GM19324 (cell line): ENCODE results near the gene CSMD2.

Experiments
- ATAC-seq: cut with Tn5 transposase; IDR thresholded peaks from one replicate; pipeline ENCODE4 v1.9.1; 2021; ENCODE audit warnings: mild to moderate bottlenecking, moderate library complexity; ENCODE audit not compliant: unreplicated experiment, low FRiP score

The CSMD2 gene

DNA sequence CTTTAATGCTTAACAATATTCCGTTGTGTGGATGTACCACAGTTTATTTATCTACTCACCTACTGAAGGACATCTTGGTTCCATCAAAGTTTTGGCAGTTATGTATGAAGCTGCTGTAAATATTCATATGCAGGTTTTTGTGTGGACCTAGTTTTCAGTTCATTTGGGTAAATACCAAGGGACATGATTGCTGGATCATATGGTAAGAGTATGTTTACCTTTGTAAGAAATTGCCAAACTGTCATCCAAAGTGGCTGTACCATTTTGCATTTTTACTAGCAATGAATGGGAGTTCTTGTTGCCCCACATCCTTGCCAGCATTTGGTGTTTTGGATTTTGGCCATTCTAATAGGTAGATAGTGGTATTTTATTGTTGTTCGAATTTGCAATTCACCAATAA lies 682.6 kb downstream of the CSMD2 start:
- no peak for ATAC-seq

DNA sequence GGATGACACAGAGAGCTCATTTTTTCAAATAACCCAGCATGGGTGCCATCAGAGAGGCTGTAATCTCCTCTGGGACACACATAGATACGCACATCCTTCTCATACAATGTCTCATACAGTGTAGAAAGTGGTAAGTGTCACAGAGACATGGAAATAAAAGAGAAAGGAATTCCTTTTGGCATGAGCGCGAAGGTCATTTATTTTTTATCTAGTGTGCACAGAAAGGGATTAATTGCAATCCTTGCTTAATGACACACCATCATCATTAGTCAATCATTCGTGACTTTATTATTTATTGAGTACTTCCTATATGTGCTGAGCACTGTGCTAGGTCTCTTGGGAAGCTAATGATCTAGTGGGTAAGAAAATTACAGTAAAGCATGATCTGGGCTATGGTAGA lies 687.6 kb downstream of the CSMD2 start:
- ATAC-seq, result no peak

DNA sequence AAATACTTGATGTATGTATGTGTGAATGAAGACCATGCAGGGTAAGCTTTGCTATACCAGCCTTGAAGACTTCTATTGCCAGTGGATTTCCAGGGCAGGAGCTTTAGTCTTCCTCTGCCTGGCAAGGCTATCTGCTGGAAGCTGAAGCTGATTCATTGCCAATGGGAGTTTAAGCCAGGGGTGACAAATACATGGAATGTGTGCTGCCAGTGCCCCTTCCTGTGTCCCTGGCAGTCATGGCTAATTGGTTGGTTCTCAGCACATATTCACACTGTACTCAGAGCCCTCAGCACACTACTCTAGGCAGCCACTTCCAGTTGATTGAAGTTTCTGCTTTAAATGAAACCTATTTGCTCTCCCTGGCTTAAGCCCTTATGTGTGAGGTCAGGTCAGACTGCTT lies 691.1 kb downstream of the CSMD2 start:
- no peak for ATAC-seq

DNA sequence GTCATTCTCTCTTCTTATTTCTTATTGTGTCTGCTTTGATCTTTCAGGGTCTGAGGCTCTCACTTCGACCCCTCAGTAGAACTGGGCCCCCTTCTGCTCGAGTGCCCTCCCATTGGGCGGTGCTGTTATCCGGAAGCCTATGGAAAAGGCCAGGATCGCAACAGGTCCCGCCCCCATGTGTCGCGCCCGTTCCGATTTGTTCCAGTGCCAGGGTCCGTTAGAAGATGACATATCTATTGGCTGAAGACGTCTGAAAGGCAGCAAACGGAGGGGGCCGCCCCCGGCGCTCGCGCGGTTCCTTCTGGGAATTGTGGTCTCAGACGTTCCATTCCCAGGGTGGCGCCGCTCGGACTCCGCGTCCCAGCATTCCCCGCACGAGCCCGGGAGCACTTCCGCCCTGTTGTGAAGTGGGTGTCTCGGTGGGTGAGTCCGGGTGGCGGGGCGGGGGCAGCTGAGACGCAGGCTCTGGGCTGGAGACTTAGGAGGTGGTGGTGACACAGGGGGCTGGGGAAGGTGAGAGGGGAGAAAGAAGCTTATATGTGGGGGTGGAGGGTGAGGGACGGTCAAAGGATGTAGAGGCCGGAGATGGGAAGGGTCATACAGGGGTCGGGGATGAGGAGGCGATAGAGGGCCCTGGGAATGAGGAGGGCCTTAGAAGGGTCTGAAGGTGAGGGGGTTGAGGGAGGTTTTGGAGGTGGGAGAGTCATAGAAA lies 692.6 kb downstream of the CSMD2 start, which contains the start of gene ZSCAN20:
TSS of gene ZSCAN20 (plus strand) at position 377 of the 712 bp plus-strand sequence. CDS start 6,644 bp downstream, outside the sequence.
- peak; percentile 89 for ATAC-seq

DNA sequence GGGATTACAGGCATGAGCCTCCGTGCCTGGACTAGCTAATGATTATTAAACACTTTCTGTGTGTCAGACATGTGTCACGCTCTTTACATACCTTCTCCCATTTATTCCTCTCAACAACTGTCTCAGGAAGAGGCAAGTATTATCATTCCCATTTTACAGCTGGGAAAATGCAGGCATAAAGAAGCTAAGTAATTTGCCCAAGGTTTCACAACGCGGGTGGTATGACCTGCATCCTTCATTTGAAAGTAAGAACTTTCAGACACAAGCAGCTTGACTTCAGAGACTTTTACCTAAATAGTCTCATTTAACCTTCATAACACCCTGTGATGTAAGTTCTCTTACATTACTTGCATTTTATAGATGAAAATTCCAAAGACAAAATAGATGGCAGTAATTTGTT lies 693.6 kb downstream of the CSMD2 start:
- no peak for ATAC-seq

DNA sequence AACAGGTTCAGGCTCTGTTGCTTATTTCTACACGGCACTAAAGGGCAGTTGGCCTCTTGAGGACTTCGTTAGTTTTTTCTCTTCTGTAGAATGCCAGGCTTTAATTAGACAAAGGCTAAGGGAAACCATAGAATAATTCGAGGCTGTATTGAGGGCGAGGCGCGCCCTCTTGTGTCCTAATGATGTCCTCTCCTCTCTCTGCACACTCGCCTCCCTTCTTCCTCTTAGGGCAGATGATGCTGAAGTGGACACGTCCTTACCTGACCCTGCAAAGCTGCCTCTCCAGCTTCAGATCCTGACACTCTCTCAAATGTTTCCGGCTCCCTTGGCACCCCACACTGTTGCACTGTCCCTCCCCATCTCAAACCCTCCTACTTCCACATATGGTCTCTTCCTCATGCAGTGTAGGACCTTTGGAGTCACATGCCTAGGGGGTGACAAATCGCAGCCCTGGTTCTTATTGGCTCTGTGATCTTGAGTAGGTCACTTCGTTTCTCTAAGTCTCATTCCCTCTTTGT lies 694.5 kb downstream of the CSMD2 start:
- no peak for ATAC-seq

DNA sequence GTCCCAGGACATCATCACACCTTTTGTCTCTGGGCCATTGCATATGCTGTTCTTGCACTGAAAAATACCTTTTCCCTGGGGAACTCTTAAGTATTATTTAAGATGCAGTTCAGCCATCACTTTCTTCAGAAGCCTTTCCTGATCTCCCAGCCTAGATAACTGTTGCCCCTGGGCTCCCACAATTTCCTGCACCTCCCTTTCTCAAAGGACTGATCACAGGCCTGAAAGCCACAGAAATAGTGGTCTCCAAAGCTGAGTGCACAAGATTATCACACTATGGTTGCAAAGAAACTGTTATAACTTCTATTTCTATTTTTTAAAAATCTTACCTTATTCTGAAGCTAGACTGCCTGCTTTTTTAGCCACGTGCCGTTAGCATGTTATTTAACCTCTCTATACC lies 695.3 kb downstream of the CSMD2 start:
- no peak for ATAC-seq

DNA sequence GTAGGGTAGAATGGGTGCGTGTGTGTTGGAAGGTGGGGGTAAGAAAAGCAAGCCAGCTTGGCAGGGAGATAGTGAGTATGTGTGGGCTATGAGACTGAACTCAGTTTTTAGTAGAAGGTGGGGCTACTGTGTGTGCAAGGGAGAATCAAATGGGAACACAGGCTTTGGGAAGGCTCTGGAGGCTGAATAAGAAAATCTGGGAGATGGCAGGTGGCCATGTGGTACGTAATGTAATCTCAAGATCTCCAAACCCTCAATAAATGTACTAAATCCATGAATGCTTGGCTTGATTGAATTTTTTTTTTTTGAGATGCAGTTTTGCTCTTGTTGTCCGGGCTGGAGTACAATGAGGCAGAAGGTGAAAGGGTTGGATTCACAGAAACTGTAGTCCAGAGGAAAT lies 696.1 kb downstream of the CSMD2 start:
- ATAC-seq, result no peak

DNA sequence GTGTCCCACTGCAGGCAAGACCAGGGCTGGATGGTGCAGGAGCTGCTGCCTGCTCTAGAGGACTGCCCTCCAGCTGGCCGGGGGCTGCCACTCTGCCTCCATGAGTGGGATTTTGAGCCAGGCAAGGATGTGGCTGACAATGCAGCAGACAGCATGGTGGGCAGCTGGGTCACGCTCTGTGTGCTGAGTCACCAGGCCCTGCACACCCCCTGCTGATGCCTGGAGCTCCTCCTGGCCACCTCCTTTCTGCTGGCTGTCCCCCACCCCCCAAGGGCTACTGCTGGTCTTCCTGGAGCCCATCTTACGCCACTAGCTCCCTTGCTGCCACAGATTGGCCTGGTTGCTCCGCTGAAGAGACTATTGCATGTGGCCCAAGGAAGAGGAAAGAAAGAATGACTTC lies 696.5 kb downstream of the CSMD2 start:
- no peak for ATAC-seq

DNA sequence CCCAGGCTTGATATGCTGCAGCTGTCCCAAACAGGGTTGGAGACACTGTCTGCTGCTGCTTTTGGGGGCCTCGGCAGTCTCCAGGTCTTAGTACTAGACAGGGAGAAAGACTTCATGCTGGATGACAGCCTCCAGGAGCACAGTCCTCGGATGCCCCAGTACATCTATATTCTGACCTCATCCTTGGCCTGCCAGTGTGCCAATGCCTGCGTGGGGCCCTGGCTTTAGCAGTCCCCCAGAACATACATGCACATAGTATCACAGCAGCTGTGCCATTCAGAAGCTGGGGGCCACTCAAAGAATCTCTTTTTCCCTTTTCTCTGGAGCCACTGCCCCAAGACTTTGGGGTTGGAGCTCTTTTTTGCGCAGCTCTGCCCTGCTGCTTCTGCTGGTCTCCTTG lies 697.0 kb downstream of the CSMD2 start:
- ATAC-seq, result no peak

DNA sequence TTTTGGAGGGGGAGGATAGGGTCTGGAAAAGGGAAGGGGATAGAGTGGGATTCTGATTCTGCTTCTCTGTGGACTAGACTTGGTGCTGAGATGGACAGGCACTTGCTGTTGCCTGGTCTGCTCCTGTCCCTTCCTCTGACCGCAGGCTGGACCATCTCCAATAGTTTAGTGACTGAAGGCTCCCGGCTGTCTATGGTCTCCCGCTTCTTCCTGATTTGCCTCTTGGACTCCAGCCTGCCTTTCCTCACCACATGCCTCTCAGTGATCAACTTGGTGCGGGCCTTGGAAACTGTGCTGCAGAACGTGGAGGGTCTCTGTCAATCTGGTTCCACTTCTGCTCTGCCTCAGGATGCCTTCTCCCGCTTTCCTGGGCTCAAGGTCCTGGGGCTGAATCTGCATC lies 698.9 kb downstream of the CSMD2 start:
- ATAC-seq, result no peak

DNA sequence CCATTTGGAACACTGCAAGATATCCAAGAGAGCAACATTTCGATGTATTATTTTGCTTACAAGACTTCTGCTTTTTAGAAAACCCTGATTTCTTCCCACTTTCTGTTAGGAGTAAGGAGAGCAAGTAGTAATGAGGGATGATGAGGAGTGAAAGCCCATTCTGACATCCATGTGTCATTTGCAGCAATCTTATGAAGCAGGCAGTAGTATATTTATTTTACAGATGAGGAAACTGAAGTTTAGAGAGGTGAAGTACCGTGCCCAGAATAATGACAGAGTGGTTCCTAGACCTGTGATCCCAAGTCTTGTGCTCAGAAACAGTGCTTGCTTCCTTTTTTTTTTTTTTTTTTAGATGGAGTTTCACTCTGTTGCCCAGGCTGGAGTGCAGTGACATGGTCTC lies 699.7 kb downstream of the CSMD2 start:
- no peak for ATAC-seq

DNA sequence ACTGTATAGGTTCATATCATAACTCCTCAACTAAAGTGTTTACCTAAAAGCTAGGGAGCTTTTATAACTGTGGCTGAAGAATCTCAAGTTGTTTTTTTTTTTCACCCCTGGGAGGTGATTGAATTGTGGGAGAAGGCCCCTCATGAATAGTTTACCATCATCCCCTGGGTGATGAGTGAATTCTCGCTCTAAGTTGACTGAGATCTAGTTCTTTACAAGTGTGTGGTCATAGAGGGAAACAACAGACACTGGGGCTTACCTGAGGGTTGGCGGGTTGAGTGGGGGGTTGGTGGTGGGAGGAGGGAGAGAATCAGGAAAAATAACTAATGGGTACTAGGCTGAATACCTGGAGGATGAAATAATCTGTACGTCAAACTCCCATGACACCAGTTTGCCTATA lies 700.5 kb downstream of the CSMD2 start:
- no peak for ATAC-seq
